Panc1 (cell line): ENCODE data around the gene SRRM3. TPM values are rescaled to one million over a fixed set of nuclear protein-coding genes. Genes with fewer than 3 reads are reported as not detected.

Experiments used
- ATAC-seq: fragments of 200-7000 bp; cut with Tn5 transposase; 2 replicates; pipeline ENCODE4 v1.9.1; 2020; ENCODE audit warnings: mild to moderate bottlenecking, moderate library complexity
- BruUV-seq: library from RNA; stranded (reverse); fragments of 400-500 nt; replicated peaks from 2 replicates; lab custom pipeline; 2021; lab: Mats Ljungman, UMichigan
- CTCF ChIA-PET: fragments of 300-600 bp; sonication (Branson Sonifier 250); formaldehyde crosslinking; loops from one replicate; lab custom pipeline; 2022; ENCODE audit warnings: antibody characterized with exemption; lab: Charles Lee
- POLR2A ChIA-PET: fragments of 300-600 bp; sonication (Branson Sonifier 250); formaldehyde crosslinking; loops from one replicate; lab custom pipeline; 2022; ENCODE audit warnings: antibody characterized with exemption; lab: Charles Lee
- DNase-seq: peaks from one replicate; pipeline ENCODE4 v3.0.0-alpha.2; 2010; ENCODE audit warnings: low read depth, low spot score
- H3K27ac ChIP-seq: 2 replicates; pipeline ENCODE4 v1.5.1; 2011; ENCODE audit warnings: mild to moderate bottlenecking, low read length, inconsistent platforms
- H3K27me3 ChIP-seq: fragments of 200-500 bp; sonication (Bioruptor generic); 2 replicates; pipeline ENCODE4 v1.6.0; 2014; ENCODE audit warnings: low read length, inconsistent platforms; ENCODE audit not compliant: control insufficient read depth, insufficient read depth
- H3K36me3 ChIP-seq: fragments of 200-500 bp; sonication (Bioruptor generic); 2 replicates; pipeline ENCODE4 v1.5.1; 2014; ENCODE audit warnings: inconsistent platforms, mild to moderate bottlenecking, low read length, moderate library complexity; ENCODE audit not compliant: control insufficient read depth, insufficient read depth
- H3K4me1 ChIP-seq: 2 replicates; pipeline ENCODE4 v1.5.1; 2011; ENCODE audit warnings: inconsistent platforms, mild to moderate bottlenecking, low read length, moderate library complexity; ENCODE audit not compliant: control insufficient read depth, insufficient read depth
- H3K4me3 ChIP-seq, 2 experiments: 2 replicates each; pipeline ENCODE4 v1.5.1; 2011 to 2012; ENCODE audit warnings: low read depth in 2 of 2, low read length in 2 of 2, mild to moderate bottlenecking in 2 of 2, inconsistent platforms in 1 of 2, moderate library complexity in 1 of 2
- H3K9me3 ChIP-seq: fragments of 200-500 bp; sonication (Bioruptor generic); 2 replicates; pipeline ENCODE4 v1.5.1; 2014; ENCODE audit warnings: low read depth, mild to moderate bottlenecking, inconsistent platforms, low read length, moderate library complexity; ENCODE audit not compliant: control insufficient read depth, insufficient read depth
- POLR2AphosphoS5 ChIP-seq: IDR thresholded peaks from 2 replicates; pipeline ENCODE4 v1.6.1; 2012; ENCODE audit warnings: mild to moderate bottlenecking, low read depth, low read length, moderate library complexity
- SIN3A ChIP-seq: IDR thresholded peaks from 2 replicates; pipeline ENCODE4 v1.6.1; 2012; ENCODE audit warnings: low read depth, mild to moderate bottlenecking, low read length, moderate library complexity, borderline replicate concordance; ENCODE audit not compliant: insufficient read depth
- TCF7L2 ChIP-seq: IDR thresholded peaks from 2 replicates; pipeline ENCODE4 v1.6.1; 2011; ENCODE audit warnings: mild to moderate bottlenecking, low read depth, low read length, inconsistent platforms
- in situ Hi-C: cut with HindIII; loops from 2 replicates; pipeline ENCODE4 v1.10.0; 2016; ENCODE audit warnings: low sequenced_read_pairs, low pct_unique_long_range_greater_than_20kb
- intact Hi-C: fragments of 100-400 bp; cut with micrococcal nuclease; formaldehyde crosslinking; loops from one replicate; pipeline ENCODE4 v1.10.0; 2022; ENCODE audit not compliant: unreplicated experiment
- total RNA-seq: library from RNA; stranded (reverse); gene quantifications from one replicate; pipeline ENCODE4 v1.2.1, GENCODE V29; 2021; ENCODE audit not compliant: unreplicated experiment
- TF ChIP-seq, protein P1 (sequence below): fragments of 450-650 bp; IDR thresholded peaks from 2 replicates; pipeline ENCODE4 v1.5.1; 2017; ENCODE audit warnings: mild to moderate bottlenecking
- TF ChIP-seq, protein P2 (sequence below), 2 experiments: IDR thresholded peaks; 2 replicates each; pipeline ENCODE4 v1.6.1; 2011 to 2012; ENCODE audit warnings: low read depth in 2 of 2, control low read depth in 1 of 2, low read length in 1 of 2, mild to moderate bottlenecking in 1 of 2, moderate library complexity in 1 of 2; ENCODE audit not compliant: insufficient read depth in 1 of 2

SRRM3 gene
- total RNA-seq, 1 experiment from 2014 or later = 8.5 TPM

DNA sequence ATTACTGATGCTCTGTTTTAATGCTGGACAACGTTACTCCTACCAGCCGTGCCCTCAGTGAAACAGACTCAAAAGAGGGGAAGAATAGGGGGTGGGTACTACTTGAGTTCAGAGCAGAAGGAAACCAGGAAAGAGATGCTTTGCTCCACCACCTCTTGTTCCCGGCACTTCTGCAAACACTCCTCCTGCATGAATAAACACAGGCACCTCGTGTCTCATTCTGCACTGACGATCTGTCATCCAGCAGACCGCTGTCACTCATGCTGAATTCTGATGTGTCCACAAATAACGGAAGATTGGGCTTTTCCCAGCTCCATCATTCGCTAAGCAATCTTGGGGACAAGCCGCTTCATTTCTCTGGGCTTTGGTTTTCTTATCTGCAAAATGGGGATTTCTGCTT, 130.4 kb downstream of the SRRM3 start:
- POLR2A ChIA-PET = no interaction called here
- ATAC-seq (no peak), DNase-seq (no peak)
- TF ChIP-seq, protein P1, sequence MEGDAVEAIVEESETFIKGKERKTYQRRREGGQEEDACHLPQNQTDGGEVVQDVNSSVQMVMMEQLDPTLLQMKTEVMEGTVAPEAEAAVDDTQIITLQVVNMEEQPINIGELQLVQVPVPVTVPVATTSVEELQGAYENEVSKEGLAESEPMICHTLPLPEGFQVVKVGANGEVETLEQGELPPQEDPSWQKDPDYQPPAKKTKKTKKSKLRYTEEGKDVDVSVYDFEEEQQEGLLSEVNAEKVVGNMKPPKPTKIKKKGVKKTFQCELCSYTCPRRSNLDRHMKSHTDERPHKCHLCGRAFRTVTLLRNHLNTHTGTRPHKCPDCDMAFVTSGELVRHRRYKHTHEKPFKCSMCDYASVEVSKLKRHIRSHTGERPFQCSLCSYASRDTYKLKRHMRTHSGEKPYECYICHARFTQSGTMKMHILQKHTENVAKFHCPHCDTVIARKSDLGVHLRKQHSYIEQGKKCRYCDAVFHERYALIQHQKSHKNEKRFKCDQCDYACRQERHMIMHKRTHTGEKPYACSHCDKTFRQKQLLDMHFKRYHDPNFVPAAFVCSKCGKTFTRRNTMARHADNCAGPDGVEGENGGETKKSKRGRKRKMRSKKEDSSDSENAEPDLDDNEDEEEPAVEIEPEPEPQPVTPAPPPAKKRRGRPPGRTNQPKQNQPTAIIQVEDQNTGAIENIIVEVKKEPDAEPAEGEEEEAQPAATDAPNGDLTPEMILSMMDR = no peak
- TF ChIP-seq POLR2AphosphoS5 (no peak), SIN3A (no peak), TCF7L2 (no peak)
- TF ChIP-seq, protein P2, sequence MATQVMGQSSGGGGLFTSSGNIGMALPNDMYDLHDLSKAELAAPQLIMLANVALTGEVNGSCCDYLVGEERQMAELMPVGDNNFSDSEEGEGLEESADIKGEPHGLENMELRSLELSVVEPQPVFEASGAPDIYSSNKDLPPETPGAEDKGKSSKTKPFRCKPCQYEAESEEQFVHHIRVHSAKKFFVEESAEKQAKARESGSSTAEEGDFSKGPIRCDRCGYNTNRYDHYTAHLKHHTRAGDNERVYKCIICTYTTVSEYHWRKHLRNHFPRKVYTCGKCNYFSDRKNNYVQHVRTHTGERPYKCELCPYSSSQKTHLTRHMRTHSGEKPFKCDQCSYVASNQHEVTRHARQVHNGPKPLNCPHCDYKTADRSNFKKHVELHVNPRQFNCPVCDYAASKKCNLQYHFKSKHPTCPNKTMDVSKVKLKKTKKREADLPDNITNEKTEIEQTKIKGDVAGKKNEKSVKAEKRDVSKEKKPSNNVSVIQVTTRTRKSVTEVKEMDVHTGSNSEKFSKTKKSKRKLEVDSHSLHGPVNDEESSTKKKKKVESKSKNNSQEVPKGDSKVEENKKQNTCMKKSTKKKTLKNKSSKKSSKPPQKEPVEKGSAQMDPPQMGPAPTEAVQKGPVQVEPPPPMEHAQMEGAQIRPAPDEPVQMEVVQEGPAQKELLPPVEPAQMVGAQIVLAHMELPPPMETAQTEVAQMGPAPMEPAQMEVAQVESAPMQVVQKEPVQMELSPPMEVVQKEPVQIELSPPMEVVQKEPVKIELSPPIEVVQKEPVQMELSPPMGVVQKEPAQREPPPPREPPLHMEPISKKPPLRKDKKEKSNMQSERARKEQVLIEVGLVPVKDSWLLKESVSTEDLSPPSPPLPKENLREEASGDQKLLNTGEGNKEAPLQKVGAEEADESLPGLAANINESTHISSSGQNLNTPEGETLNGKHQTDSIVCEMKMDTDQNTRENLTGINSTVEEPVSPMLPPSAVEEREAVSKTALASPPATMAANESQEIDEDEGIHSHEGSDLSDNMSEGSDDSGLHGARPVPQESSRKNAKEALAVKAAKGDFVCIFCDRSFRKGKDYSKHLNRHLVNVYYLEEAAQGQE (IDR thresholded peaks at IDR 0.05; ENCODE audit: insufficient read depth in 1 of 2, low read depth in 2 of 2, low read length in 1 of 2) = no peak
- intact Hi-C loops = no loop called here
- H3K27ac ChIP-seq = no peak overlapping the region
- H3K36me3 ChIP-seq = peaks cover 29% of the 10 kb centered on the region
- H3K4me1 ChIP-seq = peaks cover 22% of the 10 kb centered on the region
- no TSS peak for BruUV-seq
- H3K9me3 ChIP-seq = no peaks in the 10 kb centered on the region
- H3K4me3 ChIP-seq = no peak overlapping the region
- CTCF ChIA-PET = no interaction called here
- in situ Hi-C loops = no loop called here
- H3K27me3 ChIP-seq = no peaks in the 10 kb centered on the region

DNA sequence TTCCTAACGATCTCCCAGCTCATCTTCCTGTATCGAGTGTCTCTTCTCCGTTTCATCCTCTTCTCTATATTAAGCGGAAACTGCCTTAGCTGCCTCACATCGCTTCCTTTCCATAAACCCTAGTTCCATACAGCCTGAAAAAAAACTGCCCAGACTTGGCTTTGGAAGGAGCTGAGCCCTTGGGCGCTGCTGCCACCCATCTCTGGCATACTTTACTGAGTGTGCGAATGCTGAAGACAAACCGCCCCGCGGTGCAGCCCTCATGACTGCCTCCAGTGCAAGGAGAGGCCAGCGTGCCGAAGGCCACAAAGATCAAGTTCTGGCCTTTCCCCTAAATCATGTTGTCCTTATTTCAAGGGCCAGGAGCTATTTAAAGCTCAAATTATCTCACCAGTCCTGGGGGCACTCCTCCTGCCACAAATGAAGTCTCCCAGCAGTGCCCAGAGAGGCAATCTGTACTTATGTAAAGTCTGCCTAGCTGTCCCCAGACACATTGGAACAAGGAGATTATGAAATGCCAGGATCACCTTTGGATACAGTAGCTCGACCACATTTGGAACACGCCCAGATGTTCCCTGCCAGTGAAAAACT, 131.9 kb downstream of the SRRM3 start:
- TF ChIP-seq, protein P2 (IDR thresholded peaks at IDR 0.05; ENCODE audit: insufficient read depth in 1 of 2, low read depth in 2 of 2, low read length in 1 of 2) = no peak
- TF ChIP-seq POLR2AphosphoS5 (no peak), SIN3A (no peak), TCF7L2 (no peak)
- TF ChIP-seq, protein P1 = no peak
- DNase-seq (no peak), ATAC-seq (no peak)
- Histone ChIP-seq H3K9me3 (no peaks in the 10 kb centered on the region), H3K27me3 (no peaks in the 10 kb centered on the region), H3K4me1 (peaks cover 28% of the 10 kb centered on the region), H3K4me3 (no peak overlapping the region), H3K36me3 (peaks cover 22% of the 10 kb centered on the region), H3K27ac (no peak overlapping the region)
- intact Hi-C loops (no loop called here), in situ Hi-C loops (no loop called here)
- CTCF ChIA-PET = no interaction called here
- POLR2A ChIA-PET = no interaction called here
- no TSS peak for BruUV-seq
